OCI-LY7 (cell line): ENCODE data around the gene IAPP. TPM values are rescaled to one million over a fixed set of nuclear protein-coding genes. Genes with fewer than 3 reads are reported as not detected.

ENCODE experiments used
- BruUV-seq: library from RNA; stranded (reverse); fragments of 400-500 nt; replicated peaks from 2 replicates; lab custom pipeline; 2021; lab: Mats Ljungman, UMichigan
- CTCF ChIA-PET: fragments of 300-600 bp; sonication (Branson Sonifier 250); formaldehyde crosslinking; loops from one replicate; lab custom pipeline; 2022; ENCODE audit warnings: antibody characterized with exemption; ENCODE audit not compliant: unreplicated experiment; lab: Charles Lee
- POLR2A ChIA-PET: fragments of 300-600 bp; sonication (Branson Sonifier 250); formaldehyde crosslinking; loops from one replicate; lab custom pipeline; 2022; ENCODE audit warnings: antibody characterized with exemption; lab: Charles Lee
- DNase-seq: peaks from one replicate; pipeline ENCODE4 v3.0.0-alpha.2; 2015; ENCODE audit warnings: low spot score
- H2AFZ ChIP-seq: fragments of 200-600 bp; sonication (generic), shearing (Covaris generic); 2 replicates; pipeline ENCODE4 v1.6.1; 2014; ENCODE audit warnings: mild to moderate bottlenecking, antibody characterized with exemption, low read length, moderate library complexity
- H3K27ac ChIP-seq: fragments of 200-600 bp; sonication (generic); 2 replicates; pipeline ENCODE4 v1.5.1; 2014; ENCODE audit warnings: mixed run types, low read depth, mild to moderate bottlenecking, moderate library complexity, low read length, inconsistent platforms; ENCODE audit not compliant: poor library complexity, severe bottlenecking
- H3K36me3 ChIP-seq: fragments of 200-600 bp; sonication (generic); 2 replicates; pipeline ENCODE4 v1.6.1; 2014; ENCODE audit warnings: mild to moderate bottlenecking, antibody characterized with exemption, low read length, moderate library complexity, mixed read lengths; ENCODE audit not compliant: insufficient read depth
- H3K4me1 ChIP-seq: fragments of 200-600 bp; sonication (generic); 2 replicates; pipeline ENCODE4 v1.5.1; 2014; ENCODE audit warnings: mild to moderate bottlenecking, low read length; ENCODE audit not compliant: insufficient read depth, poor library complexity, severe bottlenecking
- H3K4me2 ChIP-seq: fragments of 200-600 bp; sonication (generic); 2 replicates; pipeline ENCODE4 v1.6.1; 2014; ENCODE audit warnings: mild to moderate bottlenecking, low read length
- H3K4me3 ChIP-seq: fragments of 200-600 bp; sonication (generic); 2 replicates; pipeline ENCODE4 v1.5.1; 2014; ENCODE audit warnings: mild to moderate bottlenecking, low read depth, low read length; ENCODE audit not compliant: poor library complexity, severe bottlenecking
- H3K79me2 ChIP-seq: fragments of 200-600 bp; sonication (generic); 2 replicates; pipeline ENCODE4 v1.6.1; 2016; ENCODE audit warnings: low read depth, mild to moderate bottlenecking, low read length, moderate library complexity, mixed read lengths; ENCODE audit not compliant: insufficient read depth
- H3K9me2 ChIP-seq: fragments of 200-600 bp; sonication (generic); 2 replicates; pipeline ENCODE4 v1.6.1; 2016; ENCODE audit warnings: mild to moderate bottlenecking, low read length, mixed read lengths; ENCODE audit not compliant: insufficient read depth
- H3K9me3 ChIP-seq: fragments of 200-600 bp; sonication (generic); 2 replicates; pipeline ENCODE4 v1.6.1; 2014; ENCODE audit warnings: mild to moderate bottlenecking, mixed run types, low read length, mixed read lengths
- H4K20me1 ChIP-seq: fragments of 200-600 bp; sonication (generic); 2 replicates; pipeline ENCODE4 v1.6.1; 2014; ENCODE audit warnings: mild to moderate bottlenecking, antibody characterized with exemption, low read length, moderate library complexity, mixed read lengths; ENCODE audit not compliant: insufficient read depth
- CTCF ChIP-seq: fragments of 200-600 bp; sonication (generic); conservative IDR thresholded peaks from 2 replicates; pipeline ENCODE4 v1.5.1; 2014; ENCODE audit warnings: mild to moderate bottlenecking, antibody characterized with exemption, low read length, moderate library complexity, mixed read lengths
- EZH2phosphoT487 ChIP-seq: fragments of 200-600 bp; sonication (generic); IDR thresholded peaks from 2 replicates; pipeline ENCODE4 v1.6.1; 2018; ENCODE audit warnings: low read depth, borderline replicate concordance, mild to moderate bottlenecking, mixed run types, antibody characterized with exemption, low read length, moderate library complexity, mixed read lengths
- intact Hi-C: fragments of 100-400 bp; cut with micrococcal nuclease; formaldehyde crosslinking; loops from one replicate; pipeline ENCODE4 v1.10.0; 2022; ENCODE audit not compliant: unreplicated experiment
- total RNA-seq, 2 experiments: library from RNA; depleted of rRNA in 1 of 2; stranded (reverse); fragments of >200 nt in 1 of 2; shearing (Covaris generic) in 1 of 2; gene quantifications; 2 replicates each; pipeline ENCODE4 v1.2.3, GENCODE V29; 2014 to 2022

Gene IAPP
- total RNA-seq, 2 experiments from 2014 or later, result not detected

GRCh38 chr12:21337959-21338744, 34.5 kb upstream of the IAPP start:
- Histone ChIP-seq H2AFZ (no peak overlapping the region), H3K4me1 (no peaks in the 10 kb centered on the region), H3K4me3 (no peak overlapping the region), H3K9me2 (no peaks in the 10 kb centered on the region), H4K20me1 (no peaks in the 10 kb centered on the region), H3K4me2 (no peak overlapping the region), H3K79me2 (no peaks in the 10 kb centered on the region), H3K27ac (no peak overlapping the region), H3K36me3 (no peaks in the 10 kb centered on the region), H3K9me3 (no peaks in the 10 kb centered on the region)
- no peak for TF ChIP-seq CTCF
- TF ChIP-seq EZH2phosphoT487, result no peak
- CTCF ChIA-PET, result no interaction called here
- DNase-seq, result no peak
- intact Hi-C loops, result no loop called here
- POLR2A ChIA-PET, result interaction anchor here (0.7 to 0.8 kb wide), 3 partner anchors 12 to 364 kb away, joined by 3 to 4 read pairs (median 4); no protein-coding TSS in a partner anchor
- BruUV-seq, result no TSS peak

- BruUV-seq, result no TSS peak
- TF ChIP-seq EZH2phosphoT487, result no peak
- no peak for TF ChIP-seq CTCF
- H3K4me2 ChIP-seq, result no peak overlapping the region
Measured at GRCh38 chr12:21339921-21340320, 32.8 kb upstream of the IAPP start.

GRCh38 chr12:21340403-21340802, 32.3 kb upstream of the IAPP start:
- TF ChIP-seq CTCF (no peak), EZH2phosphoT487 (no peak)
- Histone ChIP-seq H3K79me2 (no peaks in the 10 kb centered on the region), H2AFZ (no peak overlapping the region), H3K9me2 (no peaks in the 10 kb centered on the region), H3K36me3 (no peaks in the 10 kb centered on the region), H3K27ac (no peak overlapping the region), H4K20me1 (no peaks in the 10 kb centered on the region), H3K9me3 (no peaks in the 10 kb centered on the region), H3K4me1 (no peaks in the 10 kb centered on the region), H3K4me3 (no peak overlapping the region), H3K4me2 (no peak overlapping the region)
- no TSS peak for BruUV-seq
- ChIA-PET CTCF (no interaction called here), POLR2A (interaction anchor here (1.2 kb wide), 1 partner anchor 11 kb away, joined by 3 read pairs; no protein-coding TSS in a partner anchor)
- DNase-seq, result no peak
- intact Hi-C loops, result no loop called here

More at GRCh38 chr12:21339921-21340320, 32.8 kb upstream of the IAPP start:
- H3K4me3 ChIP-seq, result no peak overlapping the region
- no peak for DNase-seq
- H3K79me2 ChIP-seq, result no peaks in the 10 kb centered on the region
- no peaks in the 10 kb centered on the region for H4K20me1 ChIP-seq
- H3K36me3 ChIP-seq, result no peaks in the 10 kb centered on the region
- H3K9me3 ChIP-seq, result no peaks in the 10 kb centered on the region
- no peak overlapping the region for H3K27ac ChIP-seq
- intact Hi-C loops, result no loop called here
- ChIA-PET CTCF (no interaction called here), POLR2A (interaction anchor here (1.2 kb wide), 1 partner anchor 10 kb away, joined by 3 read pairs; no protein-coding TSS in a partner anchor)
- H3K9me2 ChIP-seq, result no peaks in the 10 kb centered on the region
- H2AFZ ChIP-seq, result no peak overlapping the region
- H3K4me1 ChIP-seq, result no peaks in the 10 kb centered on the region
